CD14-positive monocyte (primary cell): ENCODE measurements around the gene HSPA6. TPM values are rescaled to one million over a fixed set of nuclear protein-coding genes. Genes with fewer than 3 reads are reported as not detected.
A peak's percentile ranks its signal among the peaks of the same experiment; 100 is the strongest.
"Not testable (repeated sequence)": the region's sequence is repeated elsewhere in the genome, so short reads cannot be mapped to it uniquely, and the experiment has no call there.

Experiments
- DNase-seq, 3 donors: peaks; one replicate each; pipeline ENCODE4 v3.0.0-alpha.2; 2011 to 2022
- H2AFZ ChIP-seq: 2 replicates; pipeline ENCODE4 v1.6.0; 2012; ENCODE audit warnings: mild to moderate bottlenecking, low read depth, low read length, inconsistent platforms; ENCODE audit not compliant: insufficient read depth, poor library complexity, severe bottlenecking
- H3K27ac ChIP-seq, 2 donors: 1 replicate in 1 of 2; 2 replicates in 1 of 2; pipeline ENCODE4 v1.5.1; 2012 to 2013; ENCODE audit warnings: low read length in 2 of 2, control low read depth in 1 of 2, inconsistent platforms in 1 of 2, low read depth in 1 of 2, mild to moderate bottlenecking in 1 of 2
- H3K27me3 ChIP-seq, 2 donors: one replicate each; pipeline versions ENCODE4 v1.6.0 to v1.6.1; 2011 to 2013; ENCODE audit warnings: low read length in 2 of 2; ENCODE audit not compliant: control insufficient read depth in 2 of 2, insufficient read depth in 2 of 2
- H3K36me3 ChIP-seq, 2 donors: replicated peaks in 1 of 2; 1 replicate in 1 of 2; 2 replicates in 1 of 2; pipeline versions ENCODE4 v1.5.1 to v1.6.1; 2012 to 2013; ENCODE audit warnings: low read length in 2 of 2, control low read depth in 1 of 2, inconsistent platforms in 1 of 2, mild to moderate bottlenecking in 1 of 2; ENCODE audit not compliant: insufficient read depth in 2 of 2, control insufficient read depth in 1 of 2
- H3K4me1 ChIP-seq, 2 donors: 1 replicate in 1 of 2; 2 replicates in 1 of 2; pipeline versions ENCODE4 v1.5.1 to v1.6.1; 2012 to 2013; ENCODE audit warnings: low read length in 2 of 2, control low read depth in 1 of 2, inconsistent platforms in 1 of 2, mild to moderate bottlenecking in 1 of 2, moderate library complexity in 1 of 2; ENCODE audit not compliant: insufficient read depth in 2 of 2, control insufficient read depth in 1 of 2
- H3K4me2 ChIP-seq: replicated peaks from 2 replicates; pipeline ENCODE3; 2012; ENCODE audit warnings: low read length, moderate library complexity, mild to moderate bottlenecking; ENCODE audit not compliant: poor library complexity, severe bottlenecking; ENCODE audit errors: extremely low read depth
- H3K4me3 ChIP-seq, 3 experiments: fragments of 200-600 bp in 1 of 3; sonication (generic) in 1 of 3; replicated peaks in 1 of 3; 1 replicate in 2 of 3; 2 replicates in 1 of 3; pipeline ENCODE4 v1.5.1; 2011 to 2013; ENCODE audit warnings: low read length in 3 of 3, mild to moderate bottlenecking in 3 of 3, control low read depth in 2 of 3, low read depth in 2 of 3, inconsistent platforms in 1 of 3, moderate library complexity in 1 of 3
- H3K79me2 ChIP-seq: 2 replicates; pipeline ENCODE4 v1.6.0; 2012; ENCODE audit warnings: mild to moderate bottlenecking, control low read depth, inconsistent platforms, low read length, moderate library complexity; ENCODE audit not compliant: insufficient read depth
- H3K9ac ChIP-seq: 2 replicates; pipeline ENCODE4 v1.6.0; 2017; ENCODE audit warnings: low read length, mild to moderate bottlenecking; ENCODE audit not compliant: insufficient read depth, poor library complexity, severe bottlenecking
- H3K9me3 ChIP-seq, 2 donors: replicated peaks in 1 of 2; 1 replicate in 1 of 2; 2 replicates in 1 of 2; pipeline versions ENCODE4 v1.5.1 to v1.6.1; 2012 to 2013; ENCODE audit warnings: low read length in 2 of 2, control low read depth in 1 of 2; ENCODE audit not compliant: control insufficient read depth in 1 of 2, insufficient read depth in 1 of 2
- H4K20me1 ChIP-seq: 2 replicates; pipeline ENCODE4 v1.6.0; 2012; ENCODE audit warnings: mild to moderate bottlenecking, low read length, control low read depth, moderate library complexity; ENCODE audit not compliant: insufficient read depth
- H3K27ac Mint-ChIP-seq, 7 donors: one replicate each; pipeline ENCODE4 v1.8.0; 2020; ENCODE audit warnings: mild to moderate bottlenecking in 7 of 7, mixed read lengths in 7 of 7, moderate library complexity in 6 of 7, inconsistent platforms in 2 of 7
- H3K27me3 Mint-ChIP-seq, 3 donors: one replicate each; pipeline ENCODE4 v1.8.0; 2021 to 2022; ENCODE audit warnings: low read depth in 3 of 3, mild to moderate bottlenecking in 3 of 3, mixed read lengths in 3 of 3, moderate library complexity in 3 of 3, inconsistent platforms in 1 of 3
- H3K36me3 Mint-ChIP-seq, 2 donors: one replicate each; pipeline ENCODE4 v1.8.0; 2020; ENCODE audit warnings: mixed read lengths in 2 of 2, inconsistent platforms in 1 of 2, mild to moderate bottlenecking in 1 of 2
- H3K4me1 Mint-ChIP-seq: one replicate; pipeline ENCODE4 v1.8.0; 2020; ENCODE audit warnings: mild to moderate bottlenecking, mixed read lengths
- H3K4me3 Mint-ChIP-seq, 2 donors: one replicate each; pipeline ENCODE4 v1.8.0; 2020; ENCODE audit warnings: mild to moderate bottlenecking in 2 of 2, mixed read lengths in 2 of 2, moderate library complexity in 1 of 2
- H3K9me3 Mint-ChIP-seq, 7 donors: one replicate each; pipeline ENCODE4 v1.8.0; 2020 to 2022; ENCODE audit warnings: mixed read lengths in 7 of 7, mild to moderate bottlenecking in 6 of 7, moderate library complexity in 6 of 7, inconsistent platforms in 2 of 7
- CTCF ChIP-seq: fragments of 200-600 bp; IDR thresholded peaks from one replicate; pipeline ENCODE4 v1.8.0; 2022; ENCODE audit warnings: antibody characterized with exemption, mild to moderate bottlenecking
- WGBS: methylation state at CpG from one replicate; pipeline ENCODE4 v1.1.5; 2013; ENCODE audit warnings: missing lambda C conversion rate; ENCODE audit not compliant: insufficient coverage; 5-methylcytosine and 5-hydroxymethylcytosine counted together
- intact Hi-C, 2 donors: fragments of 100-400 bp; cut with micrococcal nuclease; formaldehyde crosslinking; loops; one replicate each; pipeline versions ENCODE4 v1.15.0 to v1.15.1; 2023
- polyA plus RNA-seq, 3 donors: library from polyadenylated mRNA; depleted of rRNA in 1 of 3; unstranded in 2 of 3; stranded (reverse) in 1 of 3; fragments of 300-500 nt in 2 of 3; fragments of >200 nt in 1 of 3; fragmentation: Illumina TruSeq in 2 of 3; gene quantifications; 1 replicate in 2 of 3; 2 replicates in 1 of 3; pipeline ENCODE4 v1.2.3, GENCODE V29; 2012 to 2021

Gene HSPA6
- polyA plus RNA-seq, 3 donors = 3.4 to 37.5 (median 19.3) TPM

- not testable (repeated sequence) for H3K27me3 ChIP-seq, H3K36me3 Mint-ChIP-seq, H3K36me3 ChIP-seq, H3K9ac ChIP-seq, H3K9me3 ChIP-seq, H4K20me1 ChIP-seq, H3K79me2 ChIP-seq, H3K27me3 Mint-ChIP-seq, H3K9me3 Mint-ChIP-seq, H2AFZ ChIP-seq, H3K4me2 ChIP-seq
- WGBS = no CpG with 5 or more reads among the region's 4 CpGs
- TF ChIP-seq CTCF = peak; percentile 57
- Mint-ChIP-seq H3K4me1 (peaks cover 44% of the 10 kb centered on the region), H3K27ac (peak overlapping the region; percentile 85 to 96 (median 94)), H3K4me3 (peak overlapping the region; percentile 13 to 21)
- intact Hi-C loops = loop anchor here in 1 of 2 donors (10.0 kb wide), 1 partner anchor 94 kb away; no protein-coding TSS in a partner anchor
- H3K4me1 ChIP-seq = peaks cover 46 to 58% of the 10 kb centered on the region in 2 donors
- DNase-seq = peak; percentile 87 to 99 (median 97)
- peak overlapping the region in 1 of 3 experiments; percentile 39 for H3K4me3 ChIP-seq
- H3K27ac ChIP-seq = peak overlapping the region; percentile 34 to 75
These were observed 36.8 kb downstream of the HSPA6 start for GRCh38 chr1:161560960-161561715.

GRCh38 chr1:161562441-161562840 lies 38.1 kb downstream of the HSPA6 start:
- Histone ChIP-seq H3K27ac (peak overlapping the region; percentile 38 to 75), H3K4me1 (peaks cover 46 to 58% of the 10 kb centered on the region in 2 donors)
- not testable (repeated sequence) for H3K36me3 ChIP-seq, H3K4me3 Mint-ChIP-seq, H3K27me3 Mint-ChIP-seq, H3K9me3 ChIP-seq, H3K9ac ChIP-seq, H2AFZ ChIP-seq, H4K20me1 ChIP-seq, H3K79me2 ChIP-seq, H3K9me3 Mint-ChIP-seq, H3K36me3 Mint-ChIP-seq, H3K27me3 ChIP-seq, H3K4me2 ChIP-seq, H3K4me3 ChIP-seq
- peak in 2 of 3 donors; percentile 29 to 40 for DNase-seq
- Mint-ChIP-seq H3K4me1 (peaks cover 45% of the 10 kb centered on the region), H3K27ac (peak overlapping the region; percentile 41 to 95 (median 88))
- no CpG with 5 or more reads among the region's 3 CpGs for WGBS
- intact Hi-C loops = loop anchor here in 1 of 2 donors (10.0 kb wide), 1 partner anchor 92 kb away; no protein-coding TSS in a partner anchor

GRCh38 chr1:161563522-161563921 lies 39.2 kb downstream of the HSPA6 start:
- H3K9me3 ChIP-seq, H3K36me3 ChIP-seq, H3K4me3 ChIP-seq, H3K27me3 ChIP-seq, H2AFZ ChIP-seq, H3K36me3 Mint-ChIP-seq, H4K20me1 ChIP-seq, H3K9ac ChIP-seq, H3K79me2 ChIP-seq, H3K27me3 Mint-ChIP-seq, H3K4me3 Mint-ChIP-seq, H3K4me2 ChIP-seq, H3K9me3 Mint-ChIP-seq: not testable (repeated sequence)
- intact Hi-C loops = loop anchor here in 1 of 2 donors (10.0 kb wide), 1 partner anchor 91 kb away; no protein-coding TSS in a partner anchor
- peaks cover 46 to 58% of the 10 kb centered on the region in 2 donors for H3K4me1 ChIP-seq
- peak in 1 of 3 donors; percentile 17 for DNase-seq
- peak overlapping the region in 1 of 2 donors; percentile 75 for H3K27ac ChIP-seq
- Mint-ChIP-seq H3K4me1 (peaks cover 45% of the 10 kb centered on the region), H3K27ac (peak overlapping the region in 3 of 7 donors; percentile 26 to 61 (median 50))
- no CpG with 5 or more reads among the region's 1 CpG for WGBS

- not testable (repeated sequence) for H4K20me1 ChIP-seq, H3K9ac ChIP-seq, H3K9me3 Mint-ChIP-seq, H3K9me3 ChIP-seq, H3K79me2 ChIP-seq, H3K4me3 ChIP-seq, H3K36me3 ChIP-seq, DNase-seq, H2AFZ ChIP-seq, H3K27ac ChIP-seq, H3K27me3 ChIP-seq, H3K4me2 ChIP-seq, H3K4me3 Mint-ChIP-seq, H3K27me3 Mint-ChIP-seq, H3K36me3 Mint-ChIP-seq
- peak overlapping the region in 1 of 7 donors; percentile 73 for H3K27ac Mint-ChIP-seq
- peaks cover 33 to 35% of the 10 kb centered on the region in 2 donors for H3K4me1 ChIP-seq
- intact Hi-C loops = loop anchor here in 1 of 2 donors (10.0 kb wide), 1 partner anchor 88 kb away; no protein-coding TSS in a partner anchor
- WGBS = no CpG with 5 or more reads among the region's 3 CpGs
- H3K4me1 Mint-ChIP-seq = peaks cover 32% of the 10 kb centered on the region
These were observed 42.2 kb downstream of the HSPA6 start for GRCh38 chr1:161566602-161566960.
